AG04450 (cell line): ENCODE data around the gene TTC8. TPM values are rescaled to one million over a fixed set of nuclear protein-coding genes. Genes with fewer than 3 reads are reported as not detected.

Experiments
- CTCF ChIA-PET: fragments of 300-600, 350-600 bp; formaldehyde crosslinking; extraction: SDS; loops from one replicate; lab custom pipeline; 2022; ENCODE audit warnings: antibody characterized with exemption, inconsistent platforms; lab: Charles Lee
- POLR2A ChIA-PET: fragments of 350-600 bp; formaldehyde crosslinking; extraction: SDS; loops from one replicate; lab custom pipeline; 2021; ENCODE audit warnings: antibody characterized with exemption, inconsistent platforms; lab: Yijun Ruan, JAX
- DNase-seq: peaks from one replicate; pipeline ENCODE4 v3.0.0-alpha.2; 2011; ENCODE audit warnings: low read depth, low spot score
- H3K27ac ChIP-seq: one replicate; pipeline ENCODE4 v1.5.1; 2012; ENCODE audit warnings: low read depth, low read length, control low read depth
- H3K27me3 ChIP-seq: one replicate; pipeline ENCODE4 v1.6.0; 2012; ENCODE audit warnings: low read length; ENCODE audit not compliant: control insufficient read depth, insufficient read depth
- H3K4me3 ChIP-seq: 2 replicates; pipeline ENCODE4 v1.5.1; 2011; ENCODE audit warnings: mild to moderate bottlenecking, low read depth, low read length, control low read depth
- H3K9me3 ChIP-seq: 2 replicates; pipeline ENCODE4 v1.5.1; 2012; ENCODE audit warnings: low read length; ENCODE audit not compliant: control insufficient read depth, insufficient read depth
- CTCF ChIP-seq: IDR thresholded peaks from 2 replicates; pipeline ENCODE4 v1.5.1; 2011; ENCODE audit warnings: low read depth, low read length, control low read depth, inconsistent platforms
- polyA plus RNA-seq: library from polyadenylated mRNA; depleted of rRNA; stranded (reverse); fragments of >200 nt; gene quantifications from 2 replicates; pipeline ENCODE4 v1.2.3, GENCODE V29; 2011

TTC8 gene
- polyA plus RNA-seq, 1 experiment, result 83.4 TPM

- TF ChIP-seq CTCF, result no peak
- ChIA-PET POLR2A (interaction anchor here (0.7 to 2.1 kb wide), 2 partner anchors 13 to 516 kb away, joined by 3 to 5 read pairs; partner anchors contain the start of gene TTC8), CTCF (interaction anchor here (1.2 kb wide), 1 partner anchor 13 kb away, joined by 6 read pairs; the partner anchor contains the start of gene TTC8)
- Histone ChIP-seq H3K9me3 (no peaks in the 10 kb centered on the region), H3K27me3 (no peaks in the 10 kb centered on the region), H3K27ac (no peak overlapping the region), H3K4me3 (no peak overlapping the region)
- DNase-seq, result no peak
Measured at GRCh38 chr14:88838015-88838414, 13.6 kb downstream of the TTC8 start.

DNA sequence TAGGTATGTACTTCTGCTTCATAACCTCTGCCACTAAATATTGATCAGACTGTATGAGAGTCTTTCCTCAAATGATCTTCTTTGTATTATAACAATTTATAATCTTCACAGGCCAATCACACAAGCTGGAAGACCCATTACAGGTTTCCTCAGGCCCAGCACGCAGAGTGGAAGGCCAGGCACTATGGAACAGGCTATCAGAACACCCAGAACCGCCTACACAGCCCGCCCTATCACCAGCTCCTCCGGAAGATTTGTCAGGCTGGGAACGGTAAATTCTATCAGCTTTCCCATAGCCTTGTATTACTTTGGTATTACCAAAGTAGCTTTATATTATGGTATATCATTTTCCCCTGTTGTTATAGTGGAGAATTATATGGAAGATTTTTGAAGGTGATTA is 16.5 kb downstream of the TTC8 start:
- H3K27me3 ChIP-seq, result no peaks in the 10 kb centered on the region
- ChIA-PET POLR2A (no interaction called here), CTCF (interaction anchor here (2.0 kb wide), 1 partner anchor 173 kb away, joined by 8 read pairs; no protein-coding TSS in a partner anchor)
- H3K9me3 ChIP-seq, result no peaks in the 10 kb centered on the region
- no peak for TF ChIP-seq CTCF
- DNase-seq, result no peak
- H3K4me3 ChIP-seq, result no peak overlapping the region
- H3K27ac ChIP-seq, result no peak overlapping the region

- ChIA-PET CTCF (interaction anchor here (2.0 kb wide), 1 partner anchor 174 kb away, joined by 8 read pairs; no protein-coding TSS in a partner anchor), POLR2A (interaction anchor here (1.2 kb wide), 1 partner anchor 17 kb away, joined by 4 read pairs; the partner anchor contains the start of gene TTC8)
Measured at GRCh38 chr14:88841741-88842140, 17.3 kb downstream of the TTC8 start.

GRCh38 chr14:88842414-88842813 is 18.0 kb downstream of the TTC8 start:
- H3K9me3 ChIP-seq, result no peaks in the 10 kb centered on the region
- CTCF ChIA-PET, result interaction anchor here (2.0 kb wide), 1 partner anchor 175 kb away, joined by 8 read pairs; no protein-coding TSS in a partner anchor
- H3K27ac ChIP-seq, result no peak overlapping the region
- no peak for DNase-seq
- TF ChIP-seq CTCF, result no peak
- POLR2A ChIA-PET, result interaction anchor here (1.2 kb wide), 1 partner anchor 18 kb away, joined by 4 read pairs; the partner anchor contains the start of gene TTC8
- H3K4me3 ChIP-seq, result no peak overlapping the region
- no peaks in the 10 kb centered on the region for H3K27me3 ChIP-seq

More at GRCh38 chr14:88841741-88842140, 17.3 kb downstream of the TTC8 start:
- no peak for DNase-seq
- Histone ChIP-seq H3K9me3 (no peaks in the 10 kb centered on the region), H3K4me3 (no peak overlapping the region), H3K27me3 (no peaks in the 10 kb centered on the region), H3K27ac (no peak overlapping the region)
- no peak for TF ChIP-seq CTCF

GRCh38 chr14:88844980-88845491 is 20.6 kb downstream of the TTC8 start:
- Histone ChIP-seq H3K9me3 (no peaks in the 10 kb centered on the region), H3K27ac (no peak overlapping the region), H3K27me3 (no peaks in the 10 kb centered on the region), H3K4me3 (no peak overlapping the region)
- no peak for DNase-seq
- TF ChIP-seq CTCF, result no peak
- CTCF ChIA-PET, result no interaction called here
- POLR2A ChIA-PET, result no interaction called here
